IPS-15b (cell line): ENCODE data around the gene RGPD5.
"Not testable (repeated sequence)": the region's sequence is repeated elsewhere in the genome, so short reads cannot be mapped to it uniquely, and the experiment has no call there.

Experiments
- H3K27me3 ChIP-seq: one replicate; pipeline ENCODE4 v1.6.1; 2013; ENCODE audit warnings: low read length; ENCODE audit not compliant: control insufficient read depth, insufficient read depth
- H3K36me3 ChIP-seq: one replicate; pipeline ENCODE4 v1.6.1; 2013; ENCODE audit warnings: low read length; ENCODE audit not compliant: control insufficient read depth, insufficient read depth
- H3K4me1 ChIP-seq: one replicate; pipeline ENCODE4 v1.6.1; 2013; ENCODE audit warnings: mild to moderate bottlenecking, low read length; ENCODE audit not compliant: control insufficient read depth, insufficient read depth
- H3K4me3 ChIP-seq: one replicate; pipeline ENCODE4 v1.5.1; 2013; ENCODE audit warnings: low read depth, low read length
- H3K9ac ChIP-seq: one replicate; pipeline ENCODE4 v1.6.1; 2013; ENCODE audit warnings: low read depth, mild to moderate bottlenecking, low read length
- H3K9me3 ChIP-seq: one replicate; pipeline ENCODE4 v1.6.1; 2013; ENCODE audit warnings: mild to moderate bottlenecking, low read length; ENCODE audit not compliant: control insufficient read depth, insufficient read depth

The RGPD5 gene

DNA sequence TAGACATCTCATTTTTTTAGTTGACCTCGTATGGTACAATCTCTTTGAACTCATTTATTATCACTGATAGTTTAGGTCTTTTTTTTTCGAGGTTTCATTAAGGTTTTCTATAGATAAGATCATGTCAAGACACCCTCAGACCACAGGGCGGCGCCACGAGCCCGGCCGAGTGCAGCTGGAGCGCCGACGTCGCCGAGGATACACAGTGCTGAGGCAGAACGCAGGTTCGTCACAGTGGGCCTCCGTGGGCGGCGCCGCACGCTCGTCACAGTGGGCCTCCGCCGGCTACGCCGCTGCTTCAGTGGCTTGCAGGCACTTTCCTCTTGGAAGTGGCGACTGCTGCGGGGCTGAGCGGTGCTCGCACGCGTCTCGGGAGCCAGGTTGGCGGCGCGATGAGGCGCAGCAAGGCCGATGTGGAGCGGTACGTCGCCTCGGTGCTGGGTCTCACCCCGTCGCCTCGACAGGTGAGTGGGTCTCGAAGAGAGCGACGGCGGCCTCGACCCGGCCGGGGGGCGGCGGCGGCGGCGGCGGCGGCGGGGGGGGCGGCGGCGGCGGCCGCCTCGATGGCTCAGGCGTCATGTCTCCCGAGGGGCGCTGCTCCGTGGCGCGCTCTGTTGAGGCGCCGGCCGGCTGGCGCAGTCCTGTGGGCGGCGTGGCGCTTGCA, at the start of gene RGPD5:
Gene RGPD5 (plus strand): TSS at position 232 of the 664 bp plus-strand sequence. CDS start 161 bp downstream, at position 393.
- not testable (repeated sequence) for H3K4me1 ChIP-seq

DNA sequence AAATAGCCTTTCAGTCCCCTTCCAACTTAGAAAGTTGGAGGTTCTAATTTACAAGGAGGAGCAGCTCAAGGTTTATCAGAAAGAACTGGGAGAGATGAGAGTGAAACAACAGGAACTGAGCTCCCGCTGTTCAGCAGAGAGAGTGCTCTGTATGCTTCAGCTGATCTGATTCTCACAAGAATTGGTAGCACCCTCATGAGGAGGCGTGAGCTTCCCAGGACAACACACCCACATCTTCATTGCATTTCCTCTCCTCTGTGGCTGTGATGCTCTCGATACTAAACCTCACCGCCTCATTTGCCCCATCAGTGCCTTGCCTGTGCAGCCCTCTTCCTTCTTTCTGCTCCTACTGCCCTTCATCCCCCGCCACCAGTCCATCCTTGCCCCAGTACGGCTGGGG, 42.5 kb upstream of the RGPD5 start:
- H3K4me3 ChIP-seq, H3K4me1 ChIP-seq, H3K27me3 ChIP-seq, H3K9me3 ChIP-seq, H3K9ac ChIP-seq, H3K36me3 ChIP-seq: not testable (repeated sequence)

More for the DNA sequence above, at the start of gene RGPD5:
- H3K9ac ChIP-seq, H3K4me3 ChIP-seq, H3K27me3 ChIP-seq, H3K9me3 ChIP-seq, H3K36me3 ChIP-seq: not testable (repeated sequence)

DNA sequence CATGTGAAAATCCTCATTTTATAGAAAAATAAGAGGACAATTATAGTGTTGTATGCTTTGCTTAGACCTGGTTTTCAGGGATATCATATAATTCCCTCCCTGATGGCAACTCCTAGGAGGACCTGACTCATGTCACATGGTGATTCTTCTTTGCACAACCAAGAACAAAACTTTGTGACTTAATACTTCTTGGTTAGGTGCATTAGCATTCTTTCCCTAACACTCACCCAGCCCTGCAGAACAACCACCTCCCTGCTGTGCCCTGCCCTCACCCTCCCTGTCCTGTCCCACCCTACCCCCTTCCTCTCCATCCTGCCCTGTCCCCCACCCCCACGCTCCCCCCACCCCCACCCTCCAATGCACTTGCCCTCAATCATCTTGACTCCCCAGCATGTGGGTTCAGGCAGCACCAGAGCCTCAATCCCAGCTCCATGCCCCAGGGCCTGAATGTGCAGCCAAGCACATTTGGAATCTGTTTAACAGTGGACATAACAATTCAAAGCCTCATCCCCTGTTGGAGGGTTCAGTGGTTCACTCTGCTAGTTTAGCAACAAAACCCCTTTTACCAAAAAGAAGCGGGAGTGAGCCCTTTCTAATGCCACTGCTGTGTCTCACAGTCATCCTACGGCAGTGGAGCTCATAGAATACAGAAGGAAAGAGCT, 36.8 kb upstream of the RGPD5 start:
- not testable (repeated sequence) for H3K9me3 ChIP-seq, H3K4me1 ChIP-seq, H3K36me3 ChIP-seq, H3K9ac ChIP-seq, H3K4me3 ChIP-seq, H3K27me3 ChIP-seq

DNA sequence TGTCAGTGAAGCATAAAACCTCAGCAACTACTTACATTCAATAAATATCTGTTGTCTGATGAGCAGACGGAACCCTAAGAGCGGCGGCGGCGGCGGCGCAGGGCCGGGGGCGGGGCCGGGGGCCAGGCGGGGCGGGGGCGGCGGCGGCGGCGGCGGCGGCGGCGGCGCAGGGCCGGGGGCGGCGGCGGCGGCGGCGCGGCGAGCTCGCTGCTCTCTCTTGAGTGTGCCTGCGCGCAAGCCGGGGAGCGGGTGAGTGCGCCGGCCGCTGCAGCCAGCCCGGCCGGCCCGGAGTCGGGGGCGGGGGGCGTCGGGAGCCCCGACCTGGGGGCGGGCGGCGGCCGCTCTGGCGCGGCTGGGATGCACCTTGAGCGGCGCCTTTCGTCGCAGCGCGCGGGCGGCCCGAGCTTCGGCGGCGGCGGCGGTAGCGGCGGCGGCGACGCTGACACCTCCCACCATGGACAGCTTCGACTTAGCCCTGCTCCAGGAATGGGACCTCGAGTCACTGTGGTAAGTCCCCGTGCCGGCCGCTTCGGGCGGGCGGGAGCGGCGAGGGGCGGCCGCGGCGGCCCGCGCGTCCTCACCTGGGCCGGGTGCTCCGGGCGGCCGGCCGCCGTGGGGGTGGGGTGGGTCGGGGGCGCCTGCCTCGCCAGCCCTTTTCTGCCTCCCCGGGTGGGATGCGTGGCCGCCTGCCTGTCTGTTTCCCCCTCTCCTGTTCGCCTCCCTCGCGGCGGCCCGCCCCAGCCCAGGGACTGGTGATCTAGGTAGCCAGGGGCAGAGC, 33.7 kb upstream of the RGPD5 start:
- H3K27me3 ChIP-seq, H3K9me3 ChIP-seq, H3K4me3 ChIP-seq, H3K9ac ChIP-seq, H3K36me3 ChIP-seq, H3K4me1 ChIP-seq: not testable (repeated sequence)

DNA sequence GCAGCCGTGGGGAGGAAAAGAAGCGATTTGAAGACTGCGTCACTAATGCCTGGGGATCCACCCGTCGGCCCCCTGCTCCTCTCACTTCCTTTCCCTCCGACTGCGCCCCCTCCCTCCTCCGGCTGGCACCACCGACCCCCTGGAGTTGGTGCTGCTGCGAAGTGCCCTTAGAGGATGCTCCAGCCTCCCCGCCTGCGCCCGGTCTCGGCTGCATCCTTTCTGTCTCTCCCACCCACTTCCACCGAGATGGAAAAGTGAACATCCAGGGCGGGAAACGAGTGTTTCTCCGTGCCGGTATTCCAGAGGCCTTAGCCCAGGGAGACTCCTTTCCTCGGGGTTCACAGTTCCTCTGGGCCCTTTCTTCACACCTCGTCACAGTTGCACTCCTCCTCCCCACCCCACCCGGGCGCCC, 33.1 kb upstream of the RGPD5 start:
- H3K4me1 ChIP-seq, H3K27me3 ChIP-seq, H3K4me3 ChIP-seq, H3K9me3 ChIP-seq, H3K9ac ChIP-seq, H3K36me3 ChIP-seq: not testable (repeated sequence)

DNA sequence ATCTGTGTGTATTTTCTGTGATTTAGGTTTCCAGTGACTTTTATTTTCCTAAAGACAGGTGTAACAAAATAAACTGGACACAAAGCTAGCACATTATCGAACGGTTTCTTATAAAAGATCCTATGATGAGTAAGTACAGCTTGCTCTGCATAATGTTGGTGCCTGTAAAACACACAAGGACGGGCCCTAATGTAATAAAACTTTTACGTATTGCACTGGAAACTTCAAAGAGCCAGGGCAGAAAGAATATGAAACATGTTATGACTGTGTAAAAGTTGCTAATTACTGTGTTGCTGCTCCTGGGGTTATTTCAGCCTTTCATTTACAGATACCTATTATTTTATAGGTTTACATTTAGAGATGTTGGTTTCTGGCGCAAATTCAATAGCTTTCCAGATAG, 32.1 kb upstream of the RGPD5 start:
- H3K4me1 ChIP-seq, H3K4me3 ChIP-seq, H3K27me3 ChIP-seq, H3K9me3 ChIP-seq, H3K36me3 ChIP-seq, H3K9ac ChIP-seq: not testable (repeated sequence)

DNA sequence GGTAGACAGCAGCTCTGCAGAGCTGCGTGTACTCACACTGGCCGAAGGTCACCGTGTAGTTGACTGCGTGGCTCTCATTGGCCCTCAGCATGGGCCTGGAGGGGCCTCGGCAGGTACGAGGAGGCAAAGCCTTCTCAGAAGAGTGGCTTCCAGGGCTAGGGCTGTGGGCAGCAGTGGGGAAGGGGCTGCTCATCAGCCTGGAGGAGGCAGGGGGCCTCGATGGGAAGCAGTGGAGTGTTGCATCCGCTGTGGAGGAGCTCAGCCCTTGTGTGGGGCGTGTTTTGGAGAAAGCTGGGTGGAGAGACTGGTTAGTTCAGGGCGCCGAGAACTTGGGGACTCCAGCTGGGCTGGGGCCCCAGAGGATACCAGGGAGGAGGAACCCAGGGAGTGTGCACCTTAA, 28.0 kb upstream of the RGPD5 start:
- not testable (repeated sequence) for H3K36me3 ChIP-seq, H3K27me3 ChIP-seq, H3K9me3 ChIP-seq, H3K4me3 ChIP-seq, H3K4me1 ChIP-seq, H3K9ac ChIP-seq

DNA sequence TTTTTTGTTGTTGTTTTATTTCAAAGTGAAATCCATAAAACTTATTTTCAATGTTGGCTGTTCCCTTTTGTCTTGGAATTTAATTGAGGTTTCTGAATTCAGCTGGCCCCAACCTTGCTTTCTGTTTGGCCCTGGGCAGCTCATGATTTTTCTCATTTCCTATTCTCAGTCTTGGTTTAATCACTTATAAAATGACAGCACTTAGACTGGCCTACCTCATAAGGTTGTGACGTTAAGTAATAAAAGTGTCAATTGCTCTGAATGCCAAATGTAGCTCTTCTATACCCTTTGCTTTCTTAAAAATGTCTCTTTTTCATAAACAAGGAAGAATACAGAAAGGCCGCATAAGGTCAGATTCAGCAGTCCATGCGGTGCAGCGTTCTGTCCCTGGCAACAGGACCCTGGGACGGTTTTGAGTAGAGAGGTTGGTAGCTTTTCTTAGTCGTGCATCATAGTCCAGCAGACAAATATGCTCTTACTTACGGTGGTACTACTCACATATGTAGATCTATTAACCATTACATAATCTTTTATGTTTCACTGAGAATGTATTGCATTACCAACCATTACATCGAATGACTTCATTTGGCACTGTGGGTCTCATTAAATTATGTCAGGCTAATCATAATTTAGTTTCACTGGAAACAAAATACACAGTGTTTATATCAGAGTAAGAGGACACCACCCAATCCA, 27.1 kb upstream of the RGPD5 start:
- not testable (repeated sequence) for H3K36me3 ChIP-seq, H3K4me1 ChIP-seq, H3K9ac ChIP-seq, H3K9me3 ChIP-seq, H3K27me3 ChIP-seq, H3K4me3 ChIP-seq

DNA sequence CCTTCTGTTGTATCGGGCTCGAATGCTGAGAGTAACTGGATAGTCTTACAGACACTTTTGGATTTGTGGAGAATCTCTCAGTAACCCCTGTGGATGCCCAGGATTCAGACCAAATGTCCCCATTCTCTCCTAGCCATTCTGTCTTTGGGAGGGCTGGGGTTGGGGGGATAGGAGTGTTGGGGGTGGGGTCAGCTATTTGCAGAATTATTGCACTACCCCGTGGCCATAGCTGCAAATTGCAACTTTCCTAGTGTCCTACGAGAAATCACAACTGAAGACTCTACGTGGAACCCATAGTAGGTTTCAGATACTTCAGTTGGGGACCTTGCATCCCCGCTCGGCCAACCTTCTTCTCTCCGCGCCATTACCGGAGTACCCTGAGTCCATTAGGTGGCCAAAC, 25.2 kb upstream of the RGPD5 start:
- not testable (repeated sequence) for H3K27me3 ChIP-seq, H3K9ac ChIP-seq, H3K4me3 ChIP-seq, H3K9me3 ChIP-seq, H3K36me3 ChIP-seq, H3K4me1 ChIP-seq

DNA sequence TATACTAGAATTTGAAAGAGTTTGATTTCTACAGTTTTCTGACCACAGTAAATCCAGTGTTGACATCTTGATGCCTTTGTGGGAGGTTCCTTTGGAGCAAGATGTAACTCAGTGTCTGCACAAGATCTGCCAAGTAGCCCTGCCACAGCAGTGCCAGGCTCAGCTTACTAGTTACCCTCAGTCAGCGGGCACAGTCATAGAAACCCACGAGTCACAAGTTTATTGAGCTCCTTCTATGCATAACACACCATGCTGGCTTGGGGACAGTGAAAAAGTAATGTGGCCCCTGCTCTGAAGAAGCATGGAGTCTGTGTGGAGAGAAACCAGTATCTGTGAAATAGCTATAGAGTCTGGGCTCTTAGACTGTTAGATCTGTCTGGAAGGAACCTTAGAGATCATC, 15.0 kb upstream of the RGPD5 start:
- not testable (repeated sequence) for H3K4me3 ChIP-seq, H3K9me3 ChIP-seq, H3K4me1 ChIP-seq, H3K9ac ChIP-seq, H3K36me3 ChIP-seq, H3K27me3 ChIP-seq

DNA sequence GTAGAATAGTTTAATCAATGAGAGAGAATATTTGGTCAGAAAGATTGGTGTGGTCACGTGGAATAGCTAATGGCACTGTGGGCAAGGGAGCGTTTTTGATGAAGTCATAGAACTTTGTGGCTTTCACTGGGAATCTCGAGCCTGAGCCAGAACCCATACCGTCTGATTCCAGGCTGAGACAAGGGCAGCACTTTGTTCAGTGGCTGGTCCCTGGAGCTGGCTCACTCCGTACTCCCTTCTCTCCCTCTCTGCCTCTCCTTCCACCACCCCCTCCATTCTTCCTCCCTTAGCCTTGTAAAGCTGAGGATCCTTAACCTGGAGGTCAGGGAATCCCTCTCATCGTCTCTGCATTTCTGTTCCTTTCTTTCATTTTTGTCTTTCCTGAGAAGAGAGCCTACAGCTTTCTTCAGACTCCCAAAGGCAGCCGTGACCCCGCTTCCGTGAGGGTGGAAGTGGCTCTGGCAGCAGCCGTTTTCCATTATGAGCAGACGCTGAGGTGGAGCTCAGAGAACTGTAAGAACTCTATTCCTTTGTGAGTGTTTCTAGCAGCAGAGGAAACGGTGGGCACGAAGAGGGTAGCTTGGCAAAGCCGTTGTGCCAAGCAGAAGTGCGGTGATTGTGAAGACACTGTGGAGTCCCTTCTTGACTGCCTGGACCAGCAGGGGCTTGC, 12.8 kb upstream of the RGPD5 start:
- not testable (repeated sequence) for H3K27me3 ChIP-seq, H3K36me3 ChIP-seq, H3K4me3 ChIP-seq, H3K4me1 ChIP-seq, H3K9me3 ChIP-seq, H3K9ac ChIP-seq
